Stimulated activated CD8-positive, alpha-beta memory T cell treated with anti-CD3 and anti-CD28 coated beads, Interleukin-12 subunit alpha, Interleukin-12 subunit beta, amount 100 ng/mL, for 24 hours (primary cell): ENCODE measurements around the gene SAMMSON.

Source experiments
- DNase-seq: peaks from one replicate; pipeline ENCODE4 v3.0.0-alpha.2; 2020; ENCODE audit errors: extremely low read depth

Gene SAMMSON

GRCh38 chr3:70011582-70011981 lies 12.0 kb downstream of the SAMMSON start:
- DNase-seq, result no peak

- no peak for DNase-seq
These were observed 21.6 kb downstream of the SAMMSON start for GRCh38 chr3:70020906-70021660.

- no peak for DNase-seq
These were observed 28.8 kb downstream of the SAMMSON start for GRCh38 chr3:70028361-70028760.

- DNase-seq, result no peak
These were observed 39.2 kb downstream of the SAMMSON start for GRCh38 chr3:70038693-70039092.

GRCh38 chr3:70040386-70040785 lies 40.9 kb downstream of the SAMMSON start:
- DNase-seq, result no peak

- DNase-seq, result no peak
These were observed 43.1 kb downstream of the SAMMSON start for GRCh38 chr3:70042641-70043040.

GRCh38 chr3:70049761-70050160 lies 50.2 kb downstream of the SAMMSON start:
- DNase-seq, result no peak

GRCh38 chr3:70053293-70053692 lies 53.8 kb downstream of the SAMMSON start:
- DNase-seq, result no peak

- no peak for DNase-seq
These were observed 56.5 kb downstream of the SAMMSON start for GRCh38 chr3:70056081-70056480.

- DNase-seq, result no peak
These were observed 57.9 kb downstream of the SAMMSON start for GRCh38 chr3:70057426-70057825.

- no peak for DNase-seq
These were observed 61.6 kb downstream of the SAMMSON start for GRCh38 chr3:70061096-70061495.

- DNase-seq, result no peak
These were observed 64.8 kb downstream of the SAMMSON start for GRCh38 chr3:70064194-70064779.

GRCh38 chr3:70065696-70066253 lies 66.2 kb downstream of the SAMMSON start:
- no peak for DNase-seq

GRCh38 chr3:70067860-70068521 lies 68.5 kb downstream of the SAMMSON start:
- DNase-seq, result no peak

GRCh38 chr3:70069557-70069956 lies 70.0 kb downstream of the SAMMSON start:
- no peak for DNase-seq

GRCh38 chr3:70071138-70071537 lies 71.6 kb downstream of the SAMMSON start:
- DNase-seq, result no peak

- DNase-seq, result no peak
These were observed 72.6 kb downstream of the SAMMSON start for GRCh38 chr3:70072180-70072579.

GRCh38 chr3:70072754-70073153 lies 73.2 kb downstream of the SAMMSON start:
- no peak for DNase-seq

GRCh38 chr3:70075101-70075500 lies 75.6 kb downstream of the SAMMSON start:
- DNase-seq, result no peak

- no peak for DNase-seq
These were observed 76.9 kb downstream of the SAMMSON start for GRCh38 chr3:70076396-70076795.

GRCh38 chr3:70078778-70079177 lies 79.2 kb downstream of the SAMMSON start:
- DNase-seq, result no peak

- DNase-seq, result no peak
These were observed 86.1 kb downstream of the SAMMSON start for GRCh38 chr3:70085613-70086012.

GRCh38 chr3:70086336-70086735 lies 86.8 kb downstream of the SAMMSON start:
- no peak for DNase-seq
